Measurements from ENCODE around the gene CR2.

The CR2 gene

DNA sequence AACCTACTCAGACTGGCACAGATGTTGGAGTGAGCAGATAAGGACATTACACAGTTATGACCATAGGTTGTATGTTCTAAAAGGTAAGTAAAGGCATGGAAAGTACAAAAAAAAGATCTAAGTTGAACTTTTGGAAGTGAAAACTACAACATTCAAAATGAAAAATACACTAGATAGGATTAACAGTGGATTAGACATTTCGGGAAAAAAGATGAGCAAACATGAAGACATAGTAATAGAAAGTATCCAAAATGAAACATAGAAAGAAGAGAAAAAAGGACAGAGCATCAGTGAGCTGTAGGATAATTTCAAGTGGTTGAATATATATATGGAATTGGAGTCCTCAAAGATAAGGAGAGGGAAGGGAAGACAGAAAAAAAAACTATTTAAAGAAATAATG lies 34.0 kb upstream of the CR2 start:
- no peak for TF ChIP-seq POU6F1 (CRISPR knock-in tag; IDR thresholded peaks at IDR 0.05; ENCODE audit: borderline replicate concordance, low read depth)
- no peak for TF ChIP-seq ZNF70 (CRISPR knock-in tag; IDR thresholded peaks at IDR 0.05)
- TF ChIP-seq ESRRG (CRISPR knock-in tag; IDR thresholded peaks at IDR 0.05): no peak
- no peak for TF ChIP-seq ARNTL (CRISPR knock-in tag; IDR thresholded peaks at IDR 0.05; ENCODE audit: borderline replicate concordance, low read depth)
- TF ChIP-seq TOX (CRISPR knock-in tag; IDR thresholded peaks at IDR 0.05; ENCODE audit: borderline replicate concordance): no peak
- no peak for TF ChIP-seq ISL1 (CRISPR knock-in tag; IDR thresholded peaks at IDR 0.05)
- TF ChIP-seq, protein P1, sequence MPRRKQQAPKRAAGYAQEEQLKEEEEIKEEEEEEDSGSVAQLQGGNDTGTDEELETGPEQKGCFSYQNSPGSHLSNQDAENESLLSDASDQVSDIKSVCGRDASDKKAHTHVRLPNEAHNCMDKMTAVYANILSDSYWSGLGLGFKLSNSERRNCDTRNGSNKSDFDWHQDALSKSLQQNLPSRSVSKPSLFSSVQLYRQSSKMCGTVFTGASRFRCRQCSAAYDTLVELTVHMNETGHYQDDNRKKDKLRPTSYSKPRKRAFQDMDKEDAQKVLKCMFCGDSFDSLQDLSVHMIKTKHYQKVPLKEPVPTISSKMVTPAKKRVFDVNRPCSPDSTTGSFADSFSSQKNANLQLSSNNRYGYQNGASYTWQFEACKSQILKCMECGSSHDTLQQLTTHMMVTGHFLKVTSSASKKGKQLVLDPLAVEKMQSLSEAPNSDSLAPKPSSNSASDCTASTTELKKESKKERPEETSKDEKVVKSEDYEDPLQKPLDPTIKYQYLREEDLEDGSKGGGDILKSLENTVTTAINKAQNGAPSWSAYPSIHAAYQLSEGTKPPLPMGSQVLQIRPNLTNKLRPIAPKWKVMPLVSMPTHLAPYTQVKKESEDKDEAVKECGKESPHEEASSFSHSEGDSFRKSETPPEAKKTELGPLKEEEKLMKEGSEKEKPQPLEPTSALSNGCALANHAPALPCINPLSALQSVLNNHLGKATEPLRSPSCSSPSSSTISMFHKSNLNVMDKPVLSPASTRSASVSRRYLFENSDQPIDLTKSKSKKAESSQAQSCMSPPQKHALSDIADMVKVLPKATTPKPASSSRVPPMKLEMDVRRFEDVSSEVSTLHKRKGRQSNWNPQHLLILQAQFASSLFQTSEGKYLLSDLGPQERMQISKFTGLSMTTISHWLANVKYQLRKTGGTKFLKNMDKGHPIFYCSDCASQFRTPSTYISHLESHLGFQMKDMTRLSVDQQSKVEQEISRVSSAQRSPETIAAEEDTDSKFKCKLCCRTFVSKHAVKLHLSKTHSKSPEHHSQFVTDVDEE (CRISPR knock-in tag; IDR thresholded peaks at IDR 0.05): no peak
- no peak for TF ChIP-seq GLIS3 (CRISPR knock-in tag; IDR thresholded peaks at IDR 0.05)
- TF ChIP-seq ZFP3 (CRISPR knock-in tag; IDR thresholded peaks at IDR 0.05): no peak
- TF ChIP-seq PPARA (CRISPR knock-in tag; IDR thresholded peaks at IDR 0.05; ENCODE audit: borderline replicate concordance): no peak
- no peak for TF ChIP-seq OSR1 (CRISPR knock-in tag; IDR thresholded peaks at IDR 0.05)
- no peak for TF ChIP-seq SNAI2 (CRISPR knock-in tag; IDR thresholded peaks at IDR 0.05)
- no peak for TF ChIP-seq ZNF8 (CRISPR knock-in tag; IDR thresholded peaks at IDR 0.05)
- TF ChIP-seq ZFP30 (CRISPR knock-in tag; IDR thresholded peaks at IDR 0.05): no peak
- TF ChIP-seq ZC3H10 (CRISPR knock-in tag; IDR thresholded peaks at IDR 0.05): no peak
- no peak for TF ChIP-seq CREB5 (CRISPR knock-in tag; IDR thresholded peaks at IDR 0.05; ENCODE audit: low read depth)
- no peak for TF ChIP-seq BACH2 (CRISPR knock-in tag; IDR thresholded peaks at IDR 0.05; ENCODE audit: borderline replicate concordance)
- no peak for TF ChIP-seq CSDC2 (CRISPR knock-in tag; IDR thresholded peaks at IDR 0.05)
- TF ChIP-seq TCF4 (CRISPR knock-in tag; IDR thresholded peaks at IDR 0.05; ENCODE audit: borderline replicate concordance): no peak
- TF ChIP-seq RARB (CRISPR knock-in tag; IDR thresholded peaks at IDR 0.05): no peak
- ATAC-seq: no peak

DNA sequence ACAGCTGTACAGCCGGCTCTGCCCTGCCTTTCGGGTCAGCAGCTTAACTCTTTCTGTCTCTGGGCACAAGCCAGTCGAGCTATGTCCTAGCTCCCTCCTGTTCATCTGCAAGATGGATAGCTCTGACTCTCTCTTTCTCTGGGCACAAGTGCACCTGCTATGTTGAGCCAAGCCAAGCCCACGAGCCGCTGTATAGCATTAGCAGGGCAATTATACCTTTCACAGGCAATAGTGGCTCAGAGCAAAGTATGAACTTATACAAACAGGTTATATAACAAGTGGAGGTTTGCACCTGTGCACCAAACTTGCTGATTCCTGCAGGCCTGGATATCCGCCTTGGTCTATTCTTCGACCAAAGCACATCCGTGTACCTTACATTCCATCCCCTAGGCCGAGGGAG lies 33.0 kb upstream of the CR2 start:
- TF ChIP-seq TCF4 (CRISPR knock-in tag; IDR thresholded peaks at IDR 0.05; ENCODE audit: borderline replicate concordance) (no peak), BACH2 (CRISPR knock-in tag; IDR thresholded peaks at IDR 0.05; ENCODE audit: borderline replicate concordance) (no peak), SNAI2 (CRISPR knock-in tag; IDR thresholded peaks at IDR 0.05) (no peak), GLIS3 (CRISPR knock-in tag; IDR thresholded peaks at IDR 0.05) (no peak), ZC3H10 (CRISPR knock-in tag; IDR thresholded peaks at IDR 0.05) (no peak), ZFP3 (CRISPR knock-in tag; IDR thresholded peaks at IDR 0.05) (no peak), ZFP30 (CRISPR knock-in tag; IDR thresholded peaks at IDR 0.05) (no peak), OSR1 (CRISPR knock-in tag; IDR thresholded peaks at IDR 0.05) (no peak), CREB5 (CRISPR knock-in tag; IDR thresholded peaks at IDR 0.05; ENCODE audit: low read depth) (no peak), ZNF565 (CRISPR knock-in tag; conservative IDR thresholded peaks at IDR 0.05; ENCODE audit: low read depth) (no peak), ISL1 (CRISPR knock-in tag; IDR thresholded peaks at IDR 0.05) (no peak), PPARA (CRISPR knock-in tag; IDR thresholded peaks at IDR 0.05; ENCODE audit: borderline replicate concordance) (no peak)
- TF ChIP-seq, protein P2, sequence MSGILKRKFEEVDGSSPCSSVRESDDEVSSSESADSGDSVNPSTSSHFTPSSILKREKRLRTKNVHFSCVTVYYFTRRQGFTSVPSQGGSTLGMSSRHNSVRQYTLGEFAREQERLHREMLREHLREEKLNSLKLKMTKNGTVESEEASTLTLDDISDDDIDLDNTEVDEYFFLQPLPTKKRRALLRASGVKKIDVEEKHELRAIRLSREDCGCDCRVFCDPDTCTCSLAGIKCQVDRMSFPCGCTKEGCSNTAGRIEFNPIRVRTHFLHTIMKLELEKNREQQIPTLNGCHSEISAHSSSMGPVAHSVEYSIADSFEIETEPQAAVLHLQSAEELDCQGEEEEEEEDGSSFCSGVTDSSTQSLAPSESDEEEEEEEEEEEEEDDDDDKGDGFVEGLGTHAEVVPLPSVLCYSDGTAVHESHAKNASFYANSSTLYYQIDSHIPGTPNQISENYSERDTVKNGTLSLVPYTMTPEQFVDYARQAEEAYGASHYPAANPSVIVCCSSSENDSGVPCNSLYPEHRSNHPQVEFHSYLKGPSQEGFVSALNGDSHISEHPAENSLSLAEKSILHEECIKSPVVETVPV (CRISPR knock-in tag; IDR thresholded peaks at IDR 0.05): no peak
- no peak for ATAC-seq
